Measurements from ENCODE around the gene ATP13A4. TPM values are rescaled to one million over a fixed set of nuclear protein-coding genes. Genes with fewer than 3 reads are reported as not detected.
A peak's percentile ranks its signal among the peaks of the same experiment; 100 is the strongest.

The ATP13A4 gene
- total and polyA plus RNA-seq, 7 donors = 0.10 to 0.36 (median 0.22) TPM; not detected in 3

DNA sequence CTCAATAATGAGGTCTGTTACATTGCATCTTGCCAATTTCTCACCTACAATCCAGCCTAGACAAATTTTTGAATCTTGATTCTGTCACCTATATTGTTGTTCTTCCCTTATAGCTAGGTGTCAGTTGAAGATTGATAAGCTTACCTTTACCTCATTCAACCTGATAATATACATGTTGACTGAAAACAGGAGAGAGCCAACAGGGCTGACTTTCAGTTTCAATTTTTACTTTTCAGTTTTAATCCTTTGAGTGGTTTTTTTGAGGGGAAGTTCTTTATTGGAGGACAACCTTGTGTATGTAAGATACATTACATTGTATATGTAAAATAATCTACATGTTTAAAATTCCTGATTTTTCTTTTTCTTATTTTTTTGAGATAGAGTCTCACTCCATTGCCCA, 181.9 kb downstream of the ATP13A4 start:
- Histone ChIP-seq H3K4me1 (no peaks in the 10 kb centered on the region), H3K9me3 (no peaks in the 10 kb centered on the region), H3K4me3 (no peak overlapping the region), H3K27ac (no peak overlapping the region), H3K27me3 (ENCODE audit: insufficient read depth in 3 of 3, low read length in 2 of 3) (no peaks in the 10 kb centered on the region), H3K36me3 (ENCODE audit: insufficient read depth in 1 of 2, low read depth in 1 of 2) (no peaks in the 10 kb centered on the region)
- intact Hi-C loops (cut with DNase I) = no loop called here
- ATAC-seq (no peak), DNase-seq (no peak)
- TF ChIP-seq, protein P1, sequence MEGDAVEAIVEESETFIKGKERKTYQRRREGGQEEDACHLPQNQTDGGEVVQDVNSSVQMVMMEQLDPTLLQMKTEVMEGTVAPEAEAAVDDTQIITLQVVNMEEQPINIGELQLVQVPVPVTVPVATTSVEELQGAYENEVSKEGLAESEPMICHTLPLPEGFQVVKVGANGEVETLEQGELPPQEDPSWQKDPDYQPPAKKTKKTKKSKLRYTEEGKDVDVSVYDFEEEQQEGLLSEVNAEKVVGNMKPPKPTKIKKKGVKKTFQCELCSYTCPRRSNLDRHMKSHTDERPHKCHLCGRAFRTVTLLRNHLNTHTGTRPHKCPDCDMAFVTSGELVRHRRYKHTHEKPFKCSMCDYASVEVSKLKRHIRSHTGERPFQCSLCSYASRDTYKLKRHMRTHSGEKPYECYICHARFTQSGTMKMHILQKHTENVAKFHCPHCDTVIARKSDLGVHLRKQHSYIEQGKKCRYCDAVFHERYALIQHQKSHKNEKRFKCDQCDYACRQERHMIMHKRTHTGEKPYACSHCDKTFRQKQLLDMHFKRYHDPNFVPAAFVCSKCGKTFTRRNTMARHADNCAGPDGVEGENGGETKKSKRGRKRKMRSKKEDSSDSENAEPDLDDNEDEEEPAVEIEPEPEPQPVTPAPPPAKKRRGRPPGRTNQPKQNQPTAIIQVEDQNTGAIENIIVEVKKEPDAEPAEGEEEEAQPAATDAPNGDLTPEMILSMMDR (IDR thresholded peaks at IDR 0.05) = no peak

DNA sequence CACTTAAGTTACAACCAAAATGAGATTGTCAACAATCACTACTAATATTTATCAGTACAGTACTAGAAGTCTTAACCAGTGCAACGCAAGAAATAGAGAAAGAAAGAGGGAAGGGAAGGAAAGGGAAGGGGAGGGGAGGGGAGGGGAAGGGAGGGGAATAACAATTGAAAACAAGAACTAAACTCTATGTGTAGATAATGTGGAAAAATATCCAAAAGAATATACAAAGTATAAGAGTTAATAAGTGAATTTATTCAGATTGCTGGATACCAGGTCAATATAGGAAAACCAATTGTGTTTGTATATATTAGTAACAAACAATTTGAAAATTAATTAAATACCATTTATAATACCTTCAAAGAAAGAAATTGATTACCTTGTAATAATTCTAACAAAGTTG, 186.8 kb downstream of the ATP13A4 start:
- no peak overlapping the region for H3K27ac ChIP-seq
- WGBS, 3 donors = 53 to 73% (median 68%) methylated on average over 1 of the region's 1 CpG
- no peaks in the 10 kb centered on the region for H3K27me3 ChIP-seq (ENCODE audit: insufficient read depth in 3 of 3, low read length in 2 of 3)
- intact Hi-C loops (cut with DNase I) = no loop called here
- H3K36me3 ChIP-seq (ENCODE audit: insufficient read depth in 1 of 2, low read depth in 1 of 2) = no peaks in the 10 kb centered on the region
- no peak overlapping the region for H3K4me3 ChIP-seq
- H3K9me3 ChIP-seq = no peaks in the 10 kb centered on the region
- TF ChIP-seq, protein P1 (IDR thresholded peaks at IDR 0.05) = no peak
- no peaks in the 10 kb centered on the region for H3K4me1 ChIP-seq
- ATAC-seq = no peak
- no peak for DNase-seq

DNA sequence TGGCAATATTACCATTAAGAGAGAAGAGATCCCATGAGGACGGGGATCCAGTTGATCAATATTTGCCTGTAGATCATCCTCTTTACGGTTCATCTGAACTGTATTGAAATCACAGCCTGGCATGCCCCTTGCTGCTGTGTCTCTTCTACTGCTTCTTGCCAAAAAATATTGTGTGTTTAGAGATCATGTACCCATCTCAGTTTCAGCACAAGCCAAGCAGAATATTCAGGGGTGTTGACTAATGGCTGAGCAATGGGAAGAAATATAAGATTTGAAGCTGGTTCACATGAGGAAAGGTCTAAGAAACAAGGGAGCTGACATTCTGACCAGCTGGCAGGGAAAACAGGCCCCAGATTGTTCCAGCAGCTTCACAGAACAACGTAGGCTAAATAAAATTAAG, 197.4 kb downstream of the ATP13A4 start:
- no peaks in the 10 kb centered on the region for H3K4me1 ChIP-seq
- H3K9me3 ChIP-seq = no peaks in the 10 kb centered on the region
- intact Hi-C loops (cut with DNase I) = no loop called here
- WGBS, 3 donors = 46 to 68% (median 55%) methylated on average over 3 of the region's 3 CpGs
- ATAC-seq (peak in 2 of 4 donors; percentile 76 to 91), DNase-seq (no peak)
- TF ChIP-seq, protein P1 (IDR thresholded peaks at IDR 0.05) = no peak
- H3K36me3 ChIP-seq (ENCODE audit: insufficient read depth in 1 of 2, low read depth in 1 of 2) = no peaks in the 10 kb centered on the region
- no peaks in the 10 kb centered on the region for H3K27me3 ChIP-seq (ENCODE audit: insufficient read depth in 3 of 3, low read length in 2 of 3)
- no peak overlapping the region for H3K27ac ChIP-seq
- no peak overlapping the region for H3K4me3 ChIP-seq

DNA sequence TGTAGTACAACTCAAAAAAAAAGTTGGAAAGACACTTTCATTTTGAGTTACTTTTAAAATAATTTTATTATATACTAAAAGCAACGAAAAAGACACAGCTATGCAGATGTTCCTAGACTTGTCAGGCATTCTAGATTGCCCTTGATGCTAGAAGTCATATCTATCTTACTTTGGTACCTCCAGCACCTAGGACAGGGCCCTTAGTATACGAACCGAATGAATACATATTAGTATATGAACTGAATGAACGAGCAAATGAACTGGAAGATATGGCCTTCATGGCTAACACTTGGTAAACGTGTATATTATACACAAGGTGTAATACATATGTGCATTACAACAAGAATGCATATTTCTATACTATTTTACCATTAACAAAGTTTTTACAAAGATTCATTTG, 200.3 kb downstream of the ATP13A4 start:
- Histone ChIP-seq H3K36me3 (ENCODE audit: insufficient read depth in 1 of 2, low read depth in 1 of 2) (no peaks in the 10 kb centered on the region), H3K4me1 (peaks cover 6% of the 10 kb centered on the region), H3K27ac (no peak overlapping the region), H3K27me3 (ENCODE audit: insufficient read depth in 3 of 3, low read length in 2 of 3) (no peaks in the 10 kb centered on the region), H3K4me3 (no peak overlapping the region), H3K9me3 (no peaks in the 10 kb centered on the region)
- TF ChIP-seq, protein P1 (IDR thresholded peaks at IDR 0.05) = no peak
- DNase-seq = no peak
- ATAC-seq = no peak
- 56 to 74% (median 61%) methylated on average over 5 of the region's 5 CpGs for whole genome bisulfite sequencing, 3 donors
- intact Hi-C loops (cut with DNase I) = no loop called here

Other genes starting within 250 kb of the ATP13A4 start
- gene ATP13A5, start 176.1 kb downstream of the ATP13A4 start, total RNA-seq = not detected
- gene ATP13A5, start 176.1 kb downstream of the ATP13A4 start, polyA plus RNA-seq = under 1 TPM in 1 of 3 donors, not detected in 2; 0.07 TPM
- 100 to 1,000 TPM in 1 of 4 donors, 10 to 100 TPM in 3; 73.4 to 129 (median 82.2) TPM for gene OPA1, start 38.3 kb upstream of the ATP13A4 start, total RNA-seq
- 10 to 100 TPM; 29.4 to 46.5 (median 45.6) TPM for gene OPA1, start 38.3 kb upstream of the ATP13A4 start, polyA plus RNA-seq

Data from psoas muscle (tissue), 8 donors.